Tibial nerve (tissue), 4 donors: ENCODE data around the gene INPP5K.

ENCODE experiments used
- EP300 ChIP-seq, 2 donors: sonication (generic); formaldehyde crosslinking; IDR thresholded peaks; one replicate each; pipeline ENCODE4 v1.6.1; 2017; ENCODE audit warnings: antibody characterized with exemption in 2 of 2, mild to moderate bottlenecking in 1 of 2
- POLR2A ChIP-seq, 2 donors: fragments of 450-650 bp; IDR thresholded peaks; one replicate each; pipeline ENCODE4 v1.6.1; 2017; ENCODE audit warnings: antibody characterized with exemption in 2 of 2, mild to moderate bottlenecking in 2 of 2, moderate library complexity in 2 of 2
- TF ChIP-seq, protein P1 (sequence below), 5 experiments: fragments of 200-600 bp in 3 of 5; fragments of 450-650 bp in 2 of 5; sonication (generic) in 3 of 5; IDR thresholded peaks; one replicate each; pipeline ENCODE4 v1.5.1; 2016 to 2019; ENCODE audit warnings: antibody characterized with exemption in 5 of 5, mild to moderate bottlenecking in 3 of 5, moderate library complexity in 2 of 5

- TF ChIP-seq, protein P1, sequence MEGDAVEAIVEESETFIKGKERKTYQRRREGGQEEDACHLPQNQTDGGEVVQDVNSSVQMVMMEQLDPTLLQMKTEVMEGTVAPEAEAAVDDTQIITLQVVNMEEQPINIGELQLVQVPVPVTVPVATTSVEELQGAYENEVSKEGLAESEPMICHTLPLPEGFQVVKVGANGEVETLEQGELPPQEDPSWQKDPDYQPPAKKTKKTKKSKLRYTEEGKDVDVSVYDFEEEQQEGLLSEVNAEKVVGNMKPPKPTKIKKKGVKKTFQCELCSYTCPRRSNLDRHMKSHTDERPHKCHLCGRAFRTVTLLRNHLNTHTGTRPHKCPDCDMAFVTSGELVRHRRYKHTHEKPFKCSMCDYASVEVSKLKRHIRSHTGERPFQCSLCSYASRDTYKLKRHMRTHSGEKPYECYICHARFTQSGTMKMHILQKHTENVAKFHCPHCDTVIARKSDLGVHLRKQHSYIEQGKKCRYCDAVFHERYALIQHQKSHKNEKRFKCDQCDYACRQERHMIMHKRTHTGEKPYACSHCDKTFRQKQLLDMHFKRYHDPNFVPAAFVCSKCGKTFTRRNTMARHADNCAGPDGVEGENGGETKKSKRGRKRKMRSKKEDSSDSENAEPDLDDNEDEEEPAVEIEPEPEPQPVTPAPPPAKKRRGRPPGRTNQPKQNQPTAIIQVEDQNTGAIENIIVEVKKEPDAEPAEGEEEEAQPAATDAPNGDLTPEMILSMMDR (IDR thresholded peaks at IDR 0.05): no peak
- TF ChIP-seq EP300 (IDR thresholded peaks at IDR 0.05) (peak in 1 of 2 donors; percentile 66), POLR2A (IDR thresholded peaks at IDR 0.05) (peak in 1 of 2 donors; percentile 29)
Observed at GRCh38 chr17:1511756-1512321, 4.6 kb downstream of the INPP5K start.
